Endothelial cell of umbilical vein (primary cell): ENCODE data around the gene CCDC34. TPM values are rescaled to one million over a fixed set of nuclear protein-coding genes. Genes with fewer than 3 reads are reported as not detected.

Experiments
- BruUV-seq: library from RNA; stranded (reverse); fragments of 400-500 nt; replicated peaks from 2 replicates; lab custom pipeline; 2021; lab: Mats Ljungman, UMichigan
- CTCF ChIA-PET: fragments of 300-600, 350-600 bp; sonication (Branson Sonifier 250); formaldehyde crosslinking; loops from one replicate; lab custom pipeline; 2021; ENCODE audit warnings: antibody characterized with exemption, inconsistent platforms; lab: Charles Lee
- POLR2A ChIA-PET: fragments of 300-600, 350-600 bp; sonication (Branson Sonifier 250); formaldehyde crosslinking; loops from one replicate; lab custom pipeline; 2021; ENCODE audit warnings: antibody characterized with exemption, inconsistent platforms; lab: Charles Lee
- DNase-seq: peaks from one replicate; pipeline ENCODE4 v3.0.0-alpha.2; 2011; ENCODE audit warnings: low read depth, low spot score
- FAIRE-seq: peaks from 2 replicates; lab custom pipeline; 2011; peaks lifted over from hg19 to GRCh38; lab: Jason Lieb, UNC
- H2AFZ ChIP-seq: 2 replicates; pipeline ENCODE4 v1.6.0; 2012; ENCODE audit warnings: low read depth, low read length, control low read depth, inconsistent platforms
- H3K27ac ChIP-seq: 2 replicates; pipeline ENCODE4 v1.5.1; 2011; ENCODE audit warnings: low read depth, mild to moderate bottlenecking, control low read depth, low read length, moderate library complexity; ENCODE audit not compliant: insufficient read depth
- H3K27me3 ChIP-seq, 2 experiments: 2 replicates each; pipeline versions ENCODE4 v1.6.0 to v1.6.1; 2011; ENCODE audit warnings: low read length in 2 of 2, mixed read lengths in 1 of 2; ENCODE audit not compliant: control insufficient read depth in 2 of 2, insufficient read depth in 2 of 2
- H3K36me3 ChIP-seq, 2 experiments: 2 replicates in 1 of 2; 3 replicates in 1 of 2; pipeline ENCODE4 v1.5.1; 2011; ENCODE audit warnings: low read length in 2 of 2, mild to moderate bottlenecking in 1 of 2, moderate library complexity in 1 of 2; ENCODE audit not compliant: control insufficient read depth in 2 of 2, insufficient read depth in 2 of 2; ENCODE audit errors: extremely low read depth in 1 of 2
- H3K4me1 ChIP-seq: 3 replicates; pipeline ENCODE4 v1.5.1; 2011; ENCODE audit warnings: mild to moderate bottlenecking, low read length; ENCODE audit not compliant: control insufficient read depth, insufficient read depth; ENCODE audit errors: extremely low read depth
- H3K4me2 ChIP-seq: 2 replicates; pipeline ENCODE4 v1.6.1; 2011; ENCODE audit warnings: low read length, control low read depth, mixed read lengths; ENCODE audit not compliant: insufficient read depth
- H3K4me3 ChIP-seq, 3 experiments: fragments of 200-600 bp in 1 of 3; sonication (generic), shearing (Covaris generic) in 1 of 3; replicated peaks in 1 of 3; 2 replicates each; pipeline ENCODE4 v1.5.1; 2011 to 2016; ENCODE audit warnings: control low read depth in 3 of 3, low read length in 3 of 3, mild to moderate bottlenecking in 2 of 3, inconsistent platforms in 1 of 3, low read depth in 1 of 3, moderate library complexity in 1 of 3; ENCODE audit not compliant: insufficient read depth in 1 of 3
- H3K79me2 ChIP-seq: 2 replicates; pipeline ENCODE4 v1.6.0; 2012; ENCODE audit warnings: low read length, inconsistent platforms; ENCODE audit not compliant: control insufficient read depth, insufficient read depth
- H3K9ac ChIP-seq: replicated peaks from 2 replicates; pipeline ENCODE3; 2011; ENCODE audit warnings: low read length, control low read depth; ENCODE audit not compliant: insufficient read depth; ENCODE audit errors: extremely low read depth
- H3K9me1 ChIP-seq: replicated peaks from 3 replicates; pipeline ENCODE4 v1.6.0; 2011; ENCODE audit warnings: mild to moderate bottlenecking, low read length; ENCODE audit not compliant: control insufficient read depth, insufficient read depth; ENCODE audit errors: extremely low read depth
- H3K9me3 ChIP-seq: replicated peaks from 2 replicates; pipeline ENCODE4 v1.5.1; 2012; ENCODE audit warnings: low read length, inconsistent platforms; ENCODE audit not compliant: control insufficient read depth, insufficient read depth
- H4K20me1 ChIP-seq: replicated peaks from 2 replicates; pipeline ENCODE3; 2011; ENCODE audit warnings: mild to moderate bottlenecking, low read length; ENCODE audit not compliant: control insufficient read depth, insufficient read depth; ENCODE audit errors: extremely low read depth
- EZH2 ChIP-seq: IDR thresholded peaks from 2 replicates; pipeline ENCODE4 v1.6.1; 2012; ENCODE audit warnings: borderline replicate concordance, low read depth, mild to moderate bottlenecking, moderate library complexity, low read length, inconsistent platforms; ENCODE audit not compliant: severe bottlenecking
- FOS ChIP-seq: IDR thresholded peaks from 2 replicates; pipeline ENCODE4 v1.6.1; 2011; ENCODE audit warnings: mild to moderate bottlenecking, low read length, moderate library complexity, borderline replicate concordance; ENCODE audit not compliant: insufficient read depth
- GATA2 ChIP-seq: IDR thresholded peaks from 2 replicates; pipeline ENCODE4 v1.7.0; 2011; ENCODE audit warnings: low read depth, mild to moderate bottlenecking, moderate library complexity, mixed read lengths, low read length; ENCODE audit not compliant: insufficient read length, insufficient read depth
- JUN ChIP-seq: IDR thresholded peaks from 2 replicates; pipeline ENCODE4 v1.6.1; 2011; ENCODE audit warnings: borderline replicate concordance, low read depth; ENCODE audit not compliant: insufficient read length, insufficient read depth
- MYC ChIP-seq: IDR thresholded peaks from one replicate; pipeline ENCODE4 v1.6.1; 2011; ENCODE audit warnings: mild to moderate bottlenecking, low read depth, low read length
- POLR2A ChIP-seq: IDR thresholded peaks from 2 replicates; pipeline ENCODE4 v1.6.1; 2012; ENCODE audit warnings: low read depth, mild to moderate bottlenecking, control low read depth, low read length
- POLR2AphosphoS5 ChIP-seq: IDR thresholded peaks from 2 replicates; pipeline ENCODE4 v1.6.1; 2012; ENCODE audit warnings: low read depth, mild to moderate bottlenecking, control low read depth, low read length, moderate library complexity; ENCODE audit not compliant: insufficient read depth
- dilution Hi-C: fragments of 300-500 bp; cut with MboI; formaldehyde crosslinking; loops from one replicate; pipeline ENCODE4 v1.15.0; 2019; ENCODE audit warnings: low sequenced_read_pairs; ENCODE audit not compliant: extremely low pct_ligation_motif_present
- intact Hi-C: fragments of 100-400 bp; cut with micrococcal nuclease; formaldehyde crosslinking; loops from one replicate; pipeline ENCODE4 v1.10.0; 2022
- polyA plus RNA-seq, 4 experiments: library from polyadenylated mRNA; depleted of rRNA in 3 of 4; stranded (reverse) in 3 of 4; unstranded in 1 of 4; fragments of >200 nt; gene quantifications; 2 replicates each; pipeline versions ENCODE4 v1.2.1 to v1.2.3, GENCODE V29; 2011 to 2012; ENCODE audit warnings: missing spikeins in 1 of 4
- total RNA-seq: library from RNA; stranded (reverse); gene quantifications from 2 replicates; pipeline ENCODE4 v1.2.3, GENCODE V29; 2021
- TF ChIP-seq, protein P1 (sequence below): IDR thresholded peaks from 2 replicates; pipeline ENCODE4 v1.6.1; 2011; ENCODE audit not compliant: insufficient read depth, insufficient read length
- TF ChIP-seq, protein P2 (sequence below), 2 donors: IDR thresholded peaks; 1 replicate in 1 of 2; 2 replicates in 1 of 2; pipeline ENCODE4 v1.5.1; 2011; ENCODE audit warnings: low read length in 2 of 2, mild to moderate bottlenecking in 2 of 2, moderate library complexity in 2 of 2, control low read depth in 1 of 2, inconsistent platforms in 1 of 2, low read depth in 1 of 2; ENCODE audit not compliant: insufficient read depth in 1 of 2; ENCODE audit errors: extremely low read depth in 1 of 2

Gene CCDC34
- total and polyA plus RNA-seq, 2 donors (not counting 3 experiments of a cell fraction or from before 2014, with no cell fraction given), result 2.3 to 11.4 TPM

DNA sequence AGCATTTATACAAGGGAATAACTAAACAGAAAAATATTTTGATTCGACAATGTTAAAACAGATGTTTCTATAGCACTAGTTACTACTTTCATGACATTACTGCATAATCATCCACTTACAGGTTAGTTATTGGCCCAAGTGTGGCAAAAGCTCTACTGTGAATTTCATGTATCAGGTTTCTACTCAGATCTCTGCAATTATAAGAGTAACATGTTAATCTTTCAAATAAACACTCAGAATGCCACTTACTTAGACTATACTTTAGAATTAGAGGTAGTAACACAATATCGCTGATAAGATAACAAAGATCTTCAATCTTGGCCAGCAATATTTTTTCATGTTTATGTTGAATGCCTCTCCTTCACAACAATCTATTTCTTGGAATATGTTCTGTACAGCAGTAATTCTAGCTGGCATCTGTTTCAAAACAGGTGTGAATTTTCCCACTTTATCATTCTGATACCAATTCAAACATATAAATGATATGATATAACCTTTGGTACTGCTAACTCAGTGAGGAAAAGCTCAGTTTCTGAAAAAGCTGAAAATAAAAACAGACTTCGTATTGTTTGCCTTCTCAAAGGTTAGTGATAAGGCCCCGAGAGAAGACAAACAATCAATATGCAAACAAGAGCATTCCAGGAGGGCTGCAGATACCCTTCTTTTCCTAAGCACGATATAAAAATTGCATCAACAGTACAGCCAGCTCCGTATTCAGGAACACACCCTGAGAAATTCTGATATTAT lies 11.0 kb upstream of the CCDC34 start:
- no peaks in the 10 kb centered on the region for H4K20me1 ChIP-seq
- TF ChIP-seq EZH2 (no peak), POLR2A (no peak), FOS (no peak), JUN (no peak), MYC (no peak), GATA2 (no peak), POLR2AphosphoS5 (no peak)
- TF ChIP-seq, protein P1, sequence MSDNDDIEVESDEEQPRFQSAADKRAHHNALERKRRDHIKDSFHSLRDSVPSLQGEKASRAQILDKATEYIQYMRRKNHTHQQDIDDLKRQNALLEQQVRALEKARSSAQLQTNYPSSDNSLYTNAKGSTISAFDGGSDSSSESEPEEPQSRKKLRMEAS, result no peak
- TF ChIP-seq, protein P2, sequence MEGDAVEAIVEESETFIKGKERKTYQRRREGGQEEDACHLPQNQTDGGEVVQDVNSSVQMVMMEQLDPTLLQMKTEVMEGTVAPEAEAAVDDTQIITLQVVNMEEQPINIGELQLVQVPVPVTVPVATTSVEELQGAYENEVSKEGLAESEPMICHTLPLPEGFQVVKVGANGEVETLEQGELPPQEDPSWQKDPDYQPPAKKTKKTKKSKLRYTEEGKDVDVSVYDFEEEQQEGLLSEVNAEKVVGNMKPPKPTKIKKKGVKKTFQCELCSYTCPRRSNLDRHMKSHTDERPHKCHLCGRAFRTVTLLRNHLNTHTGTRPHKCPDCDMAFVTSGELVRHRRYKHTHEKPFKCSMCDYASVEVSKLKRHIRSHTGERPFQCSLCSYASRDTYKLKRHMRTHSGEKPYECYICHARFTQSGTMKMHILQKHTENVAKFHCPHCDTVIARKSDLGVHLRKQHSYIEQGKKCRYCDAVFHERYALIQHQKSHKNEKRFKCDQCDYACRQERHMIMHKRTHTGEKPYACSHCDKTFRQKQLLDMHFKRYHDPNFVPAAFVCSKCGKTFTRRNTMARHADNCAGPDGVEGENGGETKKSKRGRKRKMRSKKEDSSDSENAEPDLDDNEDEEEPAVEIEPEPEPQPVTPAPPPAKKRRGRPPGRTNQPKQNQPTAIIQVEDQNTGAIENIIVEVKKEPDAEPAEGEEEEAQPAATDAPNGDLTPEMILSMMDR (IDR thresholded peaks at IDR 0.05; ENCODE audit: extremely low read depth in 1 of 2, insufficient read depth in 1 of 2, low read depth in 1 of 2, low read length in 2 of 2), result no peak
- FAIRE-seq, result no peak
- intact Hi-C loops (no loop called here), dilution Hi-C loops (no loop called here)
- H3K27me3 ChIP-seq, result no peaks in the 10 kb centered on the region
- BruUV-seq, result no TSS peak
- no peaks in the 10 kb centered on the region for H3K36me3 ChIP-seq
- H3K27ac ChIP-seq, result no peak overlapping the region
- no peaks in the 10 kb centered on the region for H3K9me3 ChIP-seq
- H3K4me2 ChIP-seq, result no peak overlapping the region
- H3K9me1 ChIP-seq, result no peaks in the 10 kb centered on the region
- H3K4me1 ChIP-seq, result no peaks in the 10 kb centered on the region
- ChIA-PET CTCF (interaction anchor here (1.2 to 1.7 kb wide), 6 partner anchors 10 to 112 kb away, joined by 3 to 5 read pairs (median 4); partner anchors contain the start of gene CCDC34), POLR2A (no interaction called here)
- H3K9ac ChIP-seq, result no peak overlapping the region
- H3K79me2 ChIP-seq, result no peaks in the 10 kb centered on the region
- no peak overlapping the region for H2AFZ ChIP-seq
- no peak for DNase-seq
- H3K4me3 ChIP-seq, result no peak overlapping the region
